DLD1 (cell line): ENCODE results near the gene C22orf42.
"Not testable (repeated sequence)": the region's sequence is repeated elsewhere in the genome, so short reads cannot be mapped to it uniquely, and the experiment has no call there.

Experiments
- in situ Hi-C: cut with HindIII; loops from 2 replicates; pipeline ENCODE4 v1.10.0; 2017; ENCODE audit warnings: low sequenced_read_pairs

The C22orf42 gene

DNA sequence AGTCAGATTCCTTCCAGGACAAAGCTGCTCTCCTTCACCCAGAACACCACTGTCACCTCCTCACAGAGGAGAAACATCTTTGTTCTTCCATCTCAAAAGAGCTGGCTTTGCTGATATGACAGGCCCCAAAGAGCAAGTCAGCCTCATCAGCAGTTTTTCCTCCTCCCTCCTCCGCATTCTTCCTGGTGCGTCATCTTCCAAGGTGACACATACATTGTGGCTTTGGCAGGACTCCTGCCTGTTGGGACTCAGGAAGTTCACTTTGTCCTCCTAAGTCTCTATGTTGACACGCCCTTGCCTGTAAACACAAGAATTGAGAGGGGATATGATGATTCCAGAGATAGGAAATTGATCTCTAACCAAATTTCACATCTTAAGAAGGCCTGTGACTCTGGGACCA, 23.1 kb downstream of the C22orf42 start:
- in situ Hi-C loops: not testable (repeated sequence)

DNA sequence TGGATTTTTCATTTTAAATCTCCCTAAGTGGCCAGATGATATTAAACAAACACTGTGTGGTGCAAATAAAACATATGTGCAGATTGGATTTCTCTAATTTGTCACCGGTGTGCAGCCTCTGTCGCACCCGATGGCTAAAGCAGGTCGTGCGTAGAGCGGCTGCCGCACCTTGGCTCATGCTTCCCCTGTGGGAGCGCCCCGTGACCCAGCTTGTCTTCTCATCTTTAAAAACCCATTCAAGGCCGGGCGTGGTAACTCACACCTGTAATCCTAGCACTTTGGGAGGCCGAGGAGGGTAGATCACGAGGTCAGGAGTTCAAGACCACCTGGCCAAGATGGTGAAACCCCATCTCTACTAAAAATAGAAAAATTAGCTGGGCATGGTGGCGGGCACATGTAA, 24.3 kb downstream of the C22orf42 start:
- in situ Hi-C loops: not testable (repeated sequence)

DNA sequence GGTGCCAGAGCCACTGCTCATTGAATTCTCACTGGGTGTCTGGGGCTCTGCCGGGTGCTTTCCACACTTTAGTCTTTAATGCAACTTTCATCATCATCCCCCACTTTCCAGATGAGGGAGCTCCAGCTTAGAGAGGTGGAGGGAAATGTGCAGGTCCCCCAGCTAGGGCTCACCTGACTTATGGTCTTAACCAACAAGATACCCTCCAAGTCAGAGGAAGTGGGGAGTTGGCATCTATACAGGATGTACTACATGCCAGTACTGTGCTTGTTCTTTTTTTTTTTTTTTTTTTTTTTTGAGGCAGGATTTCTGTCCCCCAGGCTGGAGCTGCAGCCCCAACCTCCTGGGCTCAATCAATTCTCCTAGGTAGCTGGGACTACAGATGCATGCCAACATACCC, 26.3 kb downstream of the C22orf42 start:
- in situ Hi-C loops: no loop called here

DNA sequence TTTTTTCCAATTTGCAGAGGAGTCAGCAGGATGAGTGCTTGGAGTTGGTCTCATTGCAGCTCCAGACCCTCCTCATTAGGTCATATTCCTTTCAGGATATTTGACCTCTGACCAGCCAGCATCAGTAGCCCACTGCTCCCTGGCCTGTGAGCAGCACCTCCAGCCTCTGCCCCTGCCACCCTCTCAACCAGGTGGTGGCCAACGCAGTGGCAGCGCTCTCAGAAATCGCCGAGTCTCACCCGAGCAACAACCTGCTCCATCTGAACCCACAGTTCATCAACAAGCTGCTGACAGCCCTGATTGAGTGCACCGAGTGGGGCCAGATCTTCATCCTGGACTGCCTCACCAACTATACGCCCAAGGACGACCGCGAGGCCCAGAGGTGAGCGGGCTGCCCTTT, 27.0 kb downstream of the C22orf42 start:
- in situ Hi-C loops: no loop called here

DNA sequence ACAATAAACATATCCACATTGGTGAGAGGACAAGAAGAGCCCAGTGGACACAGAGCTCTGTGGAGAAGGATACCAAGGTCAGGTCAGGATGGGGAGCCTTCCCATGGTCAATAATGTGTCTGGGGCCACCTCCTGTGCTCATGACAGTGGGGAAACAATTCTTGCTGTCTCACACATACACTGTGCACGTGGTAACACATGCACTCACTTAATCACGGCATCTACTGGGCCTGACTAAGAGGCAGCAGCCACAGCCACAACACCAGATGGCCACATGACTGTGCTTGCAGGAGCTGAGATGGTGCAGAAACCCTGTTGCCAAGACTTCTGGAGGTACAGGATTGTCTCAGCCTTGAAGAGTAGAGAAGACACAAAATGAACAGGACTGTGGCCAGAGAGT, 28.6 kb downstream of the C22orf42 start:
- in situ Hi-C loops: no loop called here

DNA sequence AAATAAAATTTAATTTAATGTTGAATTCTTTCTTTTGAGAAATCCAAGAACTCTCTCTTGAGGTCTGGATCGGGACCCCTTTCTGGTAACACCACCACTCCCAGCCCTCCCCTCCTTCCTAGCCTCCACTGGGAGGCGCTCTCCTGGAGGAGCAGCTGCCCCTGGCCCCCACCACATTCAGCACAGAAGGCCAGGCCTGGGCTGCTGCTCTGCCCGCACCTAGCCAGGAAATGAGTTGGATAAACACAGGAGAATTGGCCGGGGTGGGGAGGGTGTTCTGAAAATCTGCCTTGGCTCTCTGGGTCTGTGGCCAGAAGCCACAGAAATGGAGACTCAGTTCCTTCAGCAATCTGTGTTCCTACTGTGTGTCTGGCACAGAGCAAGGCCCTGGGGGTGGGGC, 31.2 kb downstream of the C22orf42 start:
- in situ Hi-C loops: no loop called here

DNA sequence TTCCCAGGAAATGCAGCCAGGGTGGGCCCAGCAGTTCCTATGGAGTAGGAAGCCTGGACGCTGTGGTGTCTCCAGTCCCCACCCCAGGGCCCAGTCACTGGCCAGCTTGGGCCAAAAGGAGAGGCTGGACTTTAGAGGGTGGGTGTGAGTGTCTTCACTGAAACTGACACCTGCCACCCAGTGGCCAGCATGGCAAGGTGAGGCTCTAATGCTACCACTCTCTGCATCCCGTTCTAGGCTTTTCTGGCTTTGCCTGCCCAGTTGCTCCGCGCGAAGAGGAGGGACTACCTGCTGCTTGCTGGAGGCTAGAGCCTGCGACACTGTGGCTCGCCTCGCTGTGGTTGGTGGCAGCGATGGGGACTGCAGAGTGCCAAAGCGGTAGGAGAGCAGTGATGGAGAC, 35.4 kb downstream of the C22orf42 start:
- in situ Hi-C loops: no loop called here

DNA sequence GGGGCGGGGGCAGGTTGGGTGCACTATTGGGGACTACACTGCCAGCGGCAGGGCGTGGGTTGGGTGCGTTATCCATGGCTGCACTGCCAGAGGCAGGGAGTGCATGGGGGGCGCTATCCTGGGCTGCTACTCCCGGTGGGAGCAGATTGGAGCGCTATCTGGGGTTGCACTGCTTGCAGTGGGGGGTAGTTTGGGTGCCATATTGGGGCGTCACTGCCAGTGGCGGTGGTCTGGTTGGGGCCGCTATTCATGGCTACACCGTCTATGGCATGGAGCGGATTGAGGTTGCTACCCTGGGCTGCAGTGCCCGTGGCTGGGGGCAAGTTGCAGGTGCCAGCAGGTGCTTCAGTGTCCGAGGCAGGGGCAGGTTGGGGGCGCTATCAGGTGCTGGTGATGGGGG, 36.2 kb downstream of the C22orf42 start:
- in situ Hi-C loops: no loop called here

DNA sequence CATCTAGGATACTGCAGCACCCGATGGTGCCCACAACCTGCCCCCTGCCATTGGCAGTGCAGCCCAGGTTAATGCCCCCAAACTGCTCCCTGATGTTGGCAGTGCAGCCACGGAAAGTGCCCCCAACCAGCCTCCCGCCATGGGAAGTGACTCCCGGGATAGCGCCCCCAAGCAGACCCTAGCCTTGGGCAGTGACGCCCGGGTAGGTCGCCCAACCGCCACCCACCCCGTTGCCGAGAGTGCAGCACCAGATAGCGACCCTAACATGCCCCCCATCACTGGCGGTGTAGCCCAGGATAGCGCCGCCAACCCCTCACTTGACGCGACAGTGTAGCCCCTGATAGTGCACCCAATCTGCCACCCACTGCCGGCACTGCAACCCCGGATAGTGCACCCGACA, 38.5 kb downstream of the C22orf42 start:
- in situ Hi-C loops: no loop called here

DNA sequence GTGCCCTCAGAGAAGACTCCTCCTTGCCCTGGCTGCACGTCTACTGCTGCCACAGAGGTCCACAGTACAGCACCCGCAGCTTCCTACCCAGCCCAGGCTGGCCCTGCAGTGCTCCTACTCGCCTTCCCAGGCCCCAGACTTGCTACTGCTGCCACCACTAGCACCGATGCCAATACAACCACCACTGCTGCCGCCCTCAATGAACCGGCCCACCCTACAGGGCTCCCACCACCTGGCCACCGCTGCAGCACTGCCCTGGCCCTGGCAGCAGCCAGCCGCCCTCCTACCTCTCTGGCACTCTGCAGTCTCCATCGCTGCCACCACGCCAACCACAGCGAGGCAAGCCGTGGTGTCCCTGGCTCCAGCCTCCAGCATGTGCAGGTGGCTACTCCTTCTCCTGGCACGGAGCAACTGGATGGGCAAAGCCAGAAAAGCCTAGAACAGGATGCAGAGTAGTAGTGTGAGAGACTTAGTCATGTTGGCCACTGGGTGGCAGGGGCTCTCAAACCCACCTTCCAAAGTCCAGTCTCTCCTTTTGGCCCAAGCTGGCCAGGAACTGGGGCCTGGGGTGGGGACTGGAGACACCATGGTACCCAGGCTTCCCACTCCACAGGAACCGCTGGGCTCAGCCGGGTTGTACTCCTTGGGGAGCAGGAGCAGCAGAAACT, 39.4 kb downstream of the C22orf42 start:
- in situ Hi-C loops: no loop called here

DNA sequence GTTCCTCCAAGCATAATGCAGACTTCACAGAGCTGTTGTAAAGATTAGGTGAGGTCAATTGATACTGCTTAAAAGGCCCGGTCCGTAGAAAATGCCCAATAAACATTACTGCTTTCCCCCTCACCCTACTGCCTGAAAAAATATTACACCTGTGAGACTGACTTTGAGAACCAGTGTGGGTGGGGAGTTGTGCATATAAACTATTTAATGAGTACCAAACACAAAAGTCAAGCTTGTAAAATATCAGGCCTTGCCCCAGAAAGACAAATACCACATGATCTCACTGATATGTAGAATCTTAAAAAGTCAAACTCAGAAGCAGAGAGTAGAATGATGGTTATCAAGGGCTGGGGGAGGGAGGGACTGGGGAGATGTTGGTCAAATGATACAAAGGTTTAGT, 46.7 kb downstream of the C22orf42 start:
- in situ Hi-C loops: no loop called here

DNA sequence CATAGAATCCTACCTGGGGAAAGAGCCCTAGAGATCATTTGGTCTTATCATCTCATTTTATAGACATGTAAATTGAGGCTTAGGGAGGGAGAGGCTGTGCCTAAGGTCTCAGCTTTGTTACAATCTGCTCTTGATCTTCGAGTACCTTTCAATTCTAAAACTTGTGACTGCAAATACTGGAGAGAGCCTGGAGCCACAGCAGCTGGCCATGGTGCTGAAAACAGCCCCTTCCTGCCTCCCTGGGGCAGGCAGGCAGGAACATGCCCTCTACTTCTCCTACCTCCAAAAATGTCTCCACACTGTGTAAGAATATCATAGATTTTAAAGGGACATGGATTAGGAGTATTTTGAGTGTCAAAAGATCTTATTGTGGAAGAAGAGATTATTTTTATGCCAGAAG, 52.2 kb downstream of the C22orf42 start:
- in situ Hi-C loops: no loop called here

DNA sequence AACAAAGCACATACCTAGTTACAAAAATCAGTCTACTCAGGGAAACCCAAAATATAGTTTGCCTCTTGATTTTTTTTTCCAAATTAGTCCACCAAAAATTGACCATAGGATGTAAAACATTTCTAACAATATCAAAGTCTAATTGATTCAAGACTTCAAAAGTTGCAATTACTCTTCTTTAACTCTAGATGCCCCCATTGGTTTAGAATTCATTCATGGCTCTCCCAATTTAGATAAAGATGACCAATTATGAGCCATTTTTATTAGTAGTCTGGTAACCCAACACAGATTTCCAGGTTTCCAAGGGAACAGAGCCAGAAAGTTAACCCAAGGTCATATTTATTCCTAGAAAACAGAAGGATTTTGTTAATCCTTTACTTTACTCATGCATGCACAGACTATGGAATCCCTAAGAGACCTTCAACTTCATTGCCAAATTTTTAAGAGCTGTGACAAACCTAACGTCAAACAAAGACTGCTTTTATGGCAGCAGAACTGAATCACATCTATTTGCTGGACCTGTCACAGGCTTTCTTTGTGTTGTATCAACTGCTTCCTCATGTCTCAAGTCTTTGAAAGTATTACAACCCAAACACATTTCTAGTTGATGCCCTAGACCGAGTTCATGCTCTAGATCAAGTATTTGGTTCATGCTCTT, 55.3 kb downstream of the C22orf42 start:
- in situ Hi-C loops: no loop called here

DNA sequence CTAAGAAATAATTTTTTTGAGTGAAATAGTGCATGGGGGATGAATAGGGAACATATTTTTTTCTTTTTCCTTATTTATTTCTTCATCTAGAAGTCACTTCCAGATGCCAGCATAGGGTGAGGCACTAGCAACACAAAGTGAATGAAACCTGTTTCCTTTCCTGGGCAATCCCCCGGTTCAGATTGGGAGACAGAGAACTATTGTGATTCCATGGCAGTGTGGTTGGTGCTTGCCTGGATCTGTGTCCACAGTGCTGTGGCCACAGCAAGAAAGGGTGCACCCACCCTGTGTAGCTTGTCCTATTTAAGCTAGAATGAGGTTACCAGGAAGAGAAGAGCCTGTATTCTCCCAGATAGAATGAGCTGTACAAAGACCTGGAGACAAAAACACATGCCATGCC, 58.4 kb downstream of the C22orf42 start:
- in situ Hi-C loops: no loop called here
